ENCODE results near the gene TAPBPL.

The TAPBPL gene

DNA sequence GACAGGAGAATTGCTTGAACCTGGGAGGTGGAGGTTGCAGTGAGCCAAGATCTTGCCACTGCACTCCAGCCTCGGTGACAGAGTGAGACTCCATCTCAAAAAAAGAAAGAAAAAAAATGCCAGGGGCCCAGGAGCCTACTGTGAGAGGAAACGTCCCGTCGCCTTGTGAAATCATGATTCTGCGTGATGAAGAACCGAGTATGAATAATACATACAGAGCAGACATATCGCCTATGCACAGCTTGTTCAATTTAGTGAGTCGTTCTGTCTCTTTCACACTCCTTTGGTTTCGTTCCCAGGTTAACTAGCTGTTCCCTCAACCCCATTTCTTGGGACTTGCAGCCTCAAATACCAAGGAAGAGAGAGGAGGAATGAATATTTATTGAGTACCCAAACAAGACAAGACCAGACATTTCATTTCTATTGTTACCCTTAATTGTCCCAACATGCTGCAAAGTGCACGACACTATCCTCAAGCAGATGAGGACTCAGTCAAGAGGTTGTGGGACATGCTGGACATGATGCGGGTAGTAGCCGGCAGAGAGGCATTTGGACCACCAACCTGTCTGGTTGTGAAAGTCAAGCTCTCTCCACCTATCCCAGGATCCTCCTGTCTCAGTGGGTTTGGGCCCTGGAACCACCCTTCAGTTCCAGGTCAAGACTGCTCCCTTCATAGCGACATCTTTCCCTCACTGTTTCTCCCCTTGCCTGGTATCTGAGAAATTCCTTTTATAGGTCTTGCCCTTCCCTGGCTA, 15.7 kb upstream of the TAPBPL start:
- no peak for DNase-seq (ENCODE audit: low read depth in 2 of 2)

DNA sequence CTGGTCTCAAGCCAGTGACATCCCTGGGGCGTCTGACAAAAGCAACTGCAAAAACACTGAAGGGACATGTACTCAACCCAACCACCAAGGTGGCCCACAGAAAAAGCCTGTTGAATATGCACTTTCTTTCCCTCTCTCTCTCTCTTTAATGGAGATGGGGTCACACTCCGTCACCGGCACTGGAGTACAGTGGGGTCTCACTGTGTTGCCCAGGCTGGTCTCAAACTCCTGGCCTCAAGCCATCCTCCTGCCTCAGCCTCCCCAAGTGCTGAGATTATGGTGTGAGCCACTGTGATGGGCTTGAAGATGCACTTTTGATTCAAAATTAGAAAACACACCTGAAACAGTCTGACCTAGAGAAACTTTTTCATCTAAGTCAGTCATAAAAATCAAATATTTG, 14.3 kb upstream of the TAPBPL start:
- DNase-seq (ENCODE audit: low read depth in 2 of 2): no peak

DNA sequence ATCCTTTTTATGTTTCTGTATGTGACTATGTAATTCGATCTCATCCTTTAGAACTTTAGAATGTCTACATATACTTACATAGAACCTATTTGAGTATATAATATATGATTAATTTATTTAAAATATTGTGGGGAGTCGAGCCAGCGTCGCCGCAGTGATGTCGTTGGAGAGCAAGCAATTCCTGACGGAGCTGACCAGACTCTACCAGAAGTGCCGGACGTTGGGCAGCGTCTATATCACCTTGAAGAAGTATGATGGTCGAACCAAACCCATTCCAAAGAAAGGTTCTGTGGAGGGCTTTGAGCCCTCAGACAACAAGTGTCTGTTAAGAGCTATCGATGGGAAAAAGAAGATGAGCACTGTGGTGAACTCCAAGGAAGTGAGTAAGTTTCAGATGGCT, 13.5 kb upstream of the TAPBPL start:
- DNase-seq (ENCODE audit: low read depth in 2 of 2): no peak

DNA sequence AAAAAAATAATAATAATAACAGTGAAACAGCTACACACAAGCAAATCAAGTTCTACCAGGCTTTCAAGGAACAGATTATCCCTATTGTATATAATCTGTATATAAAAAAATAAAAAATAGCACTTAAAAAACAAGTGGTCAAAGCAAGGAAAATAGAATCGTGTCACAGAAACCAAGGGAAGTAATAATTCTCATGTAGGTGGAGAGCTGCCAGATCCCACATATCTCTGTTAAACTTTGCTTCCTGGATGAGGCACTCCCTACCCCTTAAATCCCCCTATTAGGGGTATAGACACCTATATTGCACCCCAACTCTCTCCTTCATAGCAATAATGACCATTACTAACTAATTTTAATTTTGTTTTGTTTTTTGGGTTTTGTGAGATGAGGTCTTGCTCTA, 11.5 kb upstream of the TAPBPL start:
- no peak for DNase-seq (ENCODE audit: low read depth in 2 of 2)

- no peak for DNase-seq (ENCODE audit: low read depth in 2 of 2)
Measured at GRCh38 chr12:6442836-6443235, 9.0 kb upstream of the TAPBPL start.

DNA sequence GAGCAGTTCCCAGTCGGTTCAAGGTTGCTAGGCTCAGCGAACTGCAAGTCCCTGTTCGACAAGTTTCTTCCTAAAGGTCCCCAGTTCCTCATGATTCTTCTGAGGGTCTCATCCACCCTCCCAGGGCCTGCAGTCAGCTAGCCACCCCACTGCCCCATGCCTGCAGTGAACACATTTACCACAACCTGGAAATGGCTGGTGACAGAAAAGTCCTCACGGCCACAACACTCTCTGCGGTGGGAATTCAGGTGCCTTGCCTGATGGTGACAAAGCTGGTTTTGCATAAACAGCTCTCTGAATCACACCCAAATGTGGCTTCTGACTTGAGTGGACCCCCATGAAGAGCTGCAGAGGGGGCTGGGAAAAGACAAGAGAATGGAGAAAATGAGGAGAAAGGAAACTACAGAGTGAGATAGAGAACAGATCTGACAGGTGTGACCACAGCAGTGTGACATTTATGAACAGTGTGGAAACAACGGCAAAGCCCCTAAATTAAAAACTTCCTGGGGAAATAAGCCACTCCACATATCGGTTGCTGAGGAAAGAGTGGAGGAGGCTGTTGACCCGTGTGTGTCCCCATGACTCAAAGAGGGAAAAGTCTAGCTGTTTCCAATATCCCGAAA, 8.4 kb upstream of the TAPBPL start:
- DNase-seq (ENCODE audit: low read depth in 2 of 2): no peak

GRCh38 chr12:6444031-6444430, 7.8 kb upstream of the TAPBPL start:
- DNase-seq (ENCODE audit: low read depth in 2 of 2): no peak

GRCh38 chr12:6444704-6445688, 6.8 kb upstream of the TAPBPL start, which contains the start of gene CD27:
Gene CD27, plus strand, starts transcription at chr12:6444955. Its CDS starts 141 bp downstream, at chr12:6445096.
- no peak for DNase-seq (ENCODE audit: low read depth in 2 of 2)

DNA sequence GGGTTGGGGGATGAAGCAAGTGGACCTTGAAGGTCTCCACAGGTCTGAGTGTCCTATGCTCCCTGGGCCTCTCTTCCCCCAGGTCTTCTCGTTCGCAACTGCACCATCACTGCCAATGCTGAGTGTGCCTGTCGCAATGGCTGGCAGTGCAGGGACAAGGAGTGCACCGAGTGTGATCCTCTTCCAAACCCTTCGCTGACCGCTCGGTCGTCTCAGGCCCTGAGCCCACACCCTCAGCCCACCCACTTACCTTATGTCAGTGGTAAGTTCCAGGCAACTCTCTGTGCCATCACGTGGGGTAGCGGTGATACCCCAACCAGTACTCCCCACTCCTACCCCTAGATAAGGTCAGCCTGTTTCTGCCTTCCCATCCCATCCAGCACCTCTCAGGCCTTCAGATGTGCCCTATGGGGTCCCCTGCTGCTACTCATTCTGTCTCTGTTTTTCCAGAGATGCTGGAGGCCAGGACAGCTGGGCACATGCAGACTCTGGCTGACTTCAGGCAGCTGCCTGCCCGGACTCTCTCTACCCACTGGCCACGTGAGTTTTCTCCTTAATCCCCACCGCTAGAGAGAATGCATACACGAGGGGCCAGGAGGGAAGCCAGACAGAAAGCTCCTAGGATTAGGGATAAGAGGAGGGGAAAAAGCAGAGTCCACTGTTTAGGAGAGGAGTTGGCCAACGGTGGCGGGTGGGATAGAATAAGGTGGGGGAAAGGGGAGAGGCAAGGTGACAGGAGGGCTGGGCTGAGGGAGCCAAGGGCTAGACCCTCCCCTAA, 1.6 kb upstream of the TAPBPL start:
- no peak for DNase-seq (ENCODE audit: low read depth in 2 of 2)

DNA sequence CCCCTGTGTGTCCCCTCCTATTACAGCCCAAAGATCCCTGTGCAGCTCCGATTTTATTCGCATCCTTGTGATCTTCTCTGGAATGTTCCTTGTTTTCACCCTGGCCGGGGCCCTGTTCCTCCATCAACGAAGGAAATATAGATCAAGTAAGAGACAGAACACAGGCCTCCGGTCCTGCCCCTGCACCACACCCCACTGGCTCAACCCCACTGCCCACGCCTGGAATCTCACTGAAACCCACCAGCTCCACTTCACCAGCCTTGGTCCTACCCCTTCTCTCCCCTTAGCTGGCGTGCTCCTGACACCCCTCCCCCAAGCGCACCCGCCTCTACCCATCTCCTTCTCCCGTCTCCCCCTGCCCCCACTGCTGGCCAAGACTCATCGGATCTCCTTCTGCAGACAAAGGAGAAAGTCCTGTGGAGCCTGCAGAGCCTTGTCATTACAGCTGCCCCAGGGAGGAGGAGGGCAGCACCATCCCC, 934 bp upstream of the TAPBPL start:
- no peak for DNase-seq (ENCODE audit: low read depth in 2 of 2)

GRCh38 chr12:6452245-6452943, 552 bp downstream of the TAPBPL start:
- DNase-seq (ENCODE audit: low read depth in 2 of 2): no peak

DNA sequence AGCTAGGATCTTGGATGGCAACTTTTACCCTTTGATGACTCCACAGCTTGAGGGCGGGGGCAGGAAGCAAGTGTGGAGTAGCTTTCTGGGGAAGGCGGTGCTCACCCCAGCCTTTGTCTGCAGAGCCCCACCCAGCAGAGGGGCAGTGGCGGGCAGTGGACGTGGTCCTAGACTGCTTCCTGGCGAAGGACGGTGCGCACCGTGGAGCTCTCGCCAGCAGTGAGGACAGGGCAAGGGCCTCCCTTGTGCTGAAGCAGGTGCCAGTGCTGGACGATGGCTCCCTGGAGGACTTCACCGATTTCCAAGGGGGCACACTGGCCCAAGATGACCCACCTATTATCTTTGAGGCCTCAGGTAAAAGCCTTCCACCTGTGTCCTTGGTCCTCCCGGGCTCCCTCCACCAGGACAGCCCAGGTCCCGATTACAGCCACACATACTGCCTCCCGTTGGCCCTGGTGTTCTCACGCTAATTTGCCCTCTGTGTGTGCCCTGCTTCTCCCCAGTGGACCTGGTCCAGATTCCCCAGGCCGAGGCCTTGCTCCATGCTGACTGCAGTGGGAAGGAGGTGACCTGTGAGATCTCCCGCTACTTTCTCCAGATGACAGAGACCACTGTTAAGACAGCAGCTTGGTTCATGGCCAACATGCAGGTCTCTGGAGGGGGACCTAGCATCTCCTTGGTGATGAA, 1.2 kb downstream of the TAPBPL start:
- no peak for DNase-seq (ENCODE audit: low read depth in 2 of 2)

DNA sequence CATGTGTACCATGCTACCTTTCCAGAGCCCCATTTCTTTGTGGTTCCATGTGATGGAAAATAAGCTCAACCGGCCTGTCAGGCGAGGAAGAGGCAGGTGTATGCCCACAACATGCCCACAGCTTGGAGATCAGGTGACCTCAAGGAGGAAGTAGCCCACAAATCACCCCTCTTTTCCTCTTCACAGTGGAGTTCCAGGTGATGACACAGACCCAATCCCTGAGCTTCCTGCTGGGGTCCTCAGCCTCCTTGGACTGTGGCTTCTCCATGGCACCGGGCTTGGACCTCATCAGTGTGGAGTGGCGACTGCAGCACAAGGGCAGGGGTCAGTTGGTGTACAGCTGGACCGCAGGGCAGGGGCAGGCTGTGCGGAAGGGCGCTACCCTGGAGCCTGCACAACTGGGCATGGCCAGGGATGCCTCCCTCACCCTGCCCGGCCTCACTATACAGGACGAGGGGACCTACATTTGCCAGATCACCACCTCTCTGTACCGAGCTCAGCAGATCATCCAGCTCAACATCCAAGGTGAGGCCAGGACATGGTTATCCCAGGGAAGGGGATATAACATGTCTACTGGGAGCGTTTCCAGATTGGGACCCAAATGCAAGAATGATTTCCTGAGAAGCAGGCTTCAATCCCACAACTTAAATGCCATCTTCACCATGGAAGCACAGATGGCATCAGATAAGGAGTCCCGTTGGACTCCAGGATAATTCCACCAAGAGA, 5.5 kb downstream of the TAPBPL start:
- DNase-seq (ENCODE audit: low read depth in 2 of 2): no peak

DNA sequence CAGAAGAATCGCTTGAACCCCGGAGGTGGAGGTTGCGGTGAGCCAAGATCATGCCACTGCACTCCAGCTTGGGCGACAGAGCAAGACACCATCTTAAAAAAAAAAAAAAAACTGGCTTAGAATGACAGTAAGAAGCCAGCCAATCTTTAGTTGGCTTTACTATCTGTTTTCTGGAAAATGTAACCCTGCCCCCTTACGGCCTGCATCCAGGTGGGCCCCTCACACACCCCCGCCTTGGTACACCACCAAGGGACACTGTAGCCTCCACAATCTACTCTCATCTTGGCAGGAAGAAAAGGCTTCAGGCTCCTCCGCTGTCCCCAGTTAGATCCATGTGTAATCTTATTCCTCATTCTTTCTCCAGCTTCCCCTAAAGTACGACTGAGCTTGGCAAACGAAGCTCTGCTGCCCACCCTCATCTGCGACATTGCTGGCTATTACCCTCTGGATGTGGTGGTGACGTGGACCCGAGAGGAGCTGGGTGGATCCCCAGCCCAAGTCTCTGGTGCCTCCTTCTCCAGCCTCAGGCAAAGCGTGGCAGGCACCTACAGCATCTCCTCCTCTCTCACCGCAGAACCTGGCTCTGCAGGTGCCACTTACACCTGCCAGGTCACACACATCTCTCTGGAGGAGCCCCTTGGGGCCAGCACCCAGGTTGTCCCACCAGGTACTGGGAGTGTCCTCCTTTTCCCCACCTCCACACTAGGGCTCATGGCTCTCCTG, 6.6 kb downstream of the TAPBPL start:
- DNase-seq (ENCODE audit: low read depth in 2 of 2): no peak

DNA sequence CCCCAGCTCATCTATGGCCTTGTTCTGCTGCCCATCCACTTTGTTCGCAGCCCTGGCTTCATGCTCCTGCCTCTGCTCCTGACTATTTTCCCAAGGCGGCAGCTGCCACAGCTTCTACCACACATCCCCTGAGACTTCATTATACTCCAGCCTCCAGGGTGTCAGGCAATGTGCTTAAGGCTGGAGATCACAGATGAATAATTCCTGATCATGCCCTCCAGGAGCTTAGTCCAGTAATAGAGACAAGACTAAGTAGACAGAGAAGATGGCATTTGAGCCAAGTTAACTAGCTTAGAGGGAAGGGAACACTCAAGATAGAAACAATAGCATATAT, 7.1 kb downstream of the TAPBPL start:
- no peak for DNase-seq (ENCODE audit: low read depth in 2 of 2)

- no peak for DNase-seq (ENCODE audit: low read depth in 2 of 2)
Measured at GRCh38 chr12:6460751-6461371, 9.0 kb downstream of the TAPBPL start.

DNA sequence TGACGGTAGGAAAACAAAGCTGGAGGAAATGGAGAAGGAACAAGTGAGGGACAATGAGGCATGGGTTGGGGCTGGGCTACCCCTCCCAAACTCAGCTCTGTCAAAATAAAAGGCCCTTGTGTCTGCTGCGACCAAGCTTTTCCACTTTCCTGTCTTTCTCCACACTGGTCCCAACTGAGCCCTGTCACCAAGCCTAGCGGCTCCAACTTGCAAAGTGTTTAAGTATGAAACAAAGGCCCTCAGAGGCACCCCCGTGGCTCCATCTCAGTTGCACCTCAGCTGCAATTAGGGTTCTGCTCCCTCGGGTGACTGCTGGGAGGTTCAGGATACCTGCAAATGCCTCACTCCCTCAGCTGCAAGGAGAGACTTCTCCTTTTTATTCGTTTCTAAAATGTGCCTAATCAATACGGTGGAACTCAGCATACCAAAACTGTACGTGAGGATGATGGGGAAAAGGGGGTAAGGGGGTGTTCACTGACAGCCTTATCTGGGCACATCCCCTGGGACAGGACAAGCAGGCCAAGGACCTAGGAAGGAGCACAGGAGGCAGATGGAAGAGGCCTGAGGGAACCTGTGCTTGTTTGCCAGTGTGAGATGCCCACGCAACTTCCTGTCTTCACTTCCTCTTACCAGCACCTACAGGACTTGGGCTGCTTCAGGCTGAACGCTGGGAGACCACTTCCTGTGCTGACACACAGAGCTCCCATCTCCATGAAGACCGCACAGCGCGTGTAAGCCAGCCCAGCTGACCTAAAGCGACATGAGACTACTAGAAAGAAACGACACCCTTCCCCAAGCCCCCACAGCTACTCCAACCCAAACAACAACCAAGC, 9.8 kb downstream of the TAPBPL start:
- no peak for DNase-seq (ENCODE audit: low read depth in 2 of 2)
